T-helper 2 cell (primary cell): ENCODE results near the gene TSGA10IP.

Experiments
- DNase-seq, 5 experiments: peaks; one replicate each; pipeline versions ENCODE4 v3.0.0 to v3.0.0-alpha.2; 2012 to 2022

TSGA10IP gene

GRCh38 chr11:65977621-65978390 is 32.5 kb downstream of the TSGA10IP start:
- no peak for DNase-seq

- no peak for DNase-seq
These were observed 33.3 kb downstream of the TSGA10IP start for GRCh38 chr11:65978391-65979238.

- no peak for DNase-seq
These were observed 34.0 kb downstream of the TSGA10IP start for GRCh38 chr11:65979261-65979759.

- DNase-seq: no peak
These were observed 35.9 kb downstream of the TSGA10IP start for GRCh38 chr11:65981101-65981740.

- no peak for DNase-seq
These were observed 36.9 kb downstream of the TSGA10IP start for GRCh38 chr11:65981972-65982823.

- no peak for DNase-seq
These were observed 37.7 kb downstream of the TSGA10IP start for GRCh38 chr11:65982824-65983588.

GRCh38 chr11:65983589-65983987 is 38.3 kb downstream of the TSGA10IP start:
- DNase-seq: no peak

GRCh38 chr11:65987336-65987735 is 42.1 kb downstream of the TSGA10IP start:
- no peak for DNase-seq

- DNase-seq: peak; percentile 44 to 94 (median 82)
These were observed 43.7 kb downstream of the TSGA10IP start for GRCh38 chr11:65988791-65989592.

- DNase-seq: no peak
These were observed 46.8 kb downstream of the TSGA10IP start for GRCh38 chr11:65992056-65992455.

GRCh38 chr11:65997286-65997685 is 52.0 kb downstream of the TSGA10IP start:
- no peak for DNase-seq

GRCh38 chr11:66001942-66002647 is 56.8 kb downstream of the TSGA10IP start, which contains the start of the genes BANF1 and EIF1AD:
Gene BANF1 (plus strand): TSS chr11:66002503. CDS start chr11:66003251, 748 bp downstream.
Gene EIF1AD (minus strand): TSS chr11:66002157. CDS start chr11:66000389, 1,768 bp downstream.
- peak; percentile 64 to 99 (median 88) for DNase-seq

GRCh38 chr11:66002648-66003225 is 57.5 kb downstream of the TSGA10IP start:
- peak in 1 of 5 experiments; percentile 57 for DNase-seq

- DNase-seq: no peak
These were observed 58.0 kb downstream of the TSGA10IP start for GRCh38 chr11:66003291-66003690.

- no peak for DNase-seq
These were observed 58.9 kb downstream of the TSGA10IP start for GRCh38 chr11:66004186-66004585.

- DNase-seq: no peak
These were observed 61.0 kb downstream of the TSGA10IP start for GRCh38 chr11:66006134-66006890.

GRCh38 chr11:66006891-66007176 is 61.6 kb downstream of the TSGA10IP start:
- DNase-seq: no peak

- DNase-seq: no peak
These were observed 61.9 kb downstream of the TSGA10IP start for GRCh38 chr11:66007201-66007634.

GRCh38 chr11:66008095-66008467 is 62.8 kb downstream of the TSGA10IP start:
- no peak for DNase-seq
